Ovary (tissue), 3 donors: Measurements from ENCODE around the gene VPS54.

Source experiments
- CTCF ChIP-seq, 3 donors: fragments of 450-650 bp in 2 of 3; fragments of 200-600 bp in 1 of 3; IDR thresholded peaks; one replicate each; pipeline versions ENCODE4 v1.5.1 to v1.8.0; 2016 to 2022; ENCODE audit warnings: antibody characterized with exemption in 3 of 3, mild to moderate bottlenecking in 1 of 3
- POLR2A ChIP-seq: fragments of 450-650 bp; IDR thresholded peaks from one replicate; pipeline ENCODE4 v1.6.1; 2017; ENCODE audit warnings: antibody characterized with exemption, mild to moderate bottlenecking, moderate library complexity
- donor health status: DM: no; HTN: no; CAD: no.

GRCh38 chr2:64008434-64009009, 10.7 kb downstream of the VPS54 start:
- TF ChIP-seq CTCF (IDR thresholded peaks at IDR 0.05) (no peak), POLR2A (no peak)
